Suprapubic skin (tissue), 4 donors: ENCODE measurements around the gene ADAM8.

ENCODE experiments used
- CTCF ChIP-seq, 2 donors: fragments of 200-600 bp in 1 of 2; fragments of 450-650 bp in 1 of 2; sonication (generic) in 1 of 2; IDR thresholded peaks; one replicate each; pipeline ENCODE4 v1.5.1; 2016 to 2019; ENCODE audit warnings: antibody characterized with exemption in 2 of 2, mild to moderate bottlenecking in 1 of 2, moderate library complexity in 1 of 2
- EP300 ChIP-seq: sonication (generic); formaldehyde crosslinking; IDR thresholded peaks from one replicate; pipeline ENCODE4 v1.6.1; 2017; ENCODE audit warnings: antibody characterized with exemption
- POLR2A ChIP-seq, 2 donors: fragments of 450-650 bp; IDR thresholded peaks; one replicate each; pipeline ENCODE4 v1.6.1; 2017; ENCODE audit warnings: antibody characterized with exemption in 2 of 2, mild to moderate bottlenecking in 2 of 2, moderate library complexity in 2 of 2
- POLR2AphosphoS5 ChIP-seq, 3 donors: sonication (generic); formaldehyde crosslinking; IDR thresholded peaks; one replicate each; pipeline ENCODE4 v1.6.1; 2017; ENCODE audit warnings: antibody characterized with exemption in 3 of 3

GRCh38 chr10:133257489-133258065 is 19.1 kb downstream of the ADAM8 start:
- TF ChIP-seq CTCF (IDR thresholded peaks at IDR 0.05) (no peak), POLR2AphosphoS5 (IDR thresholded peaks at IDR 0.05) (no peak), POLR2A (IDR thresholded peaks at IDR 0.05) (no peak), EP300 (no peak)
